K562 (cell line): Measurements from ENCODE around the gene LPAR3. TPM values are rescaled to one million over a fixed set of nuclear protein-coding genes. Genes with fewer than 3 reads are reported as not detected.

Source experiments
- ATAC-seq: fragments of 200-7000 bp; cut with Tn5 transposase; 3 replicates; pipeline ENCODE4 v1.9.1; 2020; ENCODE audit warnings: moderate library complexity
- BruUV-seq: library from RNA; stranded (reverse); fragments of 400-500 nt; replicated peaks from 2 replicates; lab custom pipeline; 2021; lab: Mats Ljungman, UMichigan
- CTCF ChIA-PET: fragments of 300-600 bp; formaldehyde crosslinking; extraction: SDS; loops from one replicate; lab custom pipeline; 2021; ENCODE audit warnings: low intra/inter-chr PET ratio; lab: Yijun Ruan, JAX
- POLR2A ChIA-PET: fragments of 300-600, 350-650 bp; sonication (Branson Sonifier 250); formaldehyde crosslinking; extraction: SDS; loops from one replicate; lab custom pipeline; 2021; ENCODE audit warnings: antibody characterized with exemption, inconsistent platforms; lab: Yijun Ruan, JAX
- DNase-seq, 4 experiments: peaks; one replicate each; pipeline versions ENCODE4 v3.0.0 to v3.0.0-alpha.2; 2011 to 2018; ENCODE audit warnings: low spot score in 3 of 4, mixed read lengths in 3 of 4; ENCODE audit errors: extremely low read depth in 1 of 4
- FAIRE-seq: peaks from 2 replicates; lab custom pipeline; 2011; peaks lifted over from hg19 to GRCh38; lab: Jason Lieb, UNC
- H2AFZ ChIP-seq: 2 replicates; pipeline ENCODE4 v1.6.0; 2011; ENCODE audit warnings: low read depth, low read length, control low read depth, inconsistent platforms
- H3K27ac ChIP-seq: fragments of 200-600 bp; 3 replicates; pipeline ENCODE4 v1.8.0; 2011; ENCODE audit warnings: low read depth, mild to moderate bottlenecking, control low read depth, inconsistent platforms, low read length, moderate library complexity, mixed read lengths; ENCODE audit errors: extremely low read depth
- H3K27me3 ChIP-seq, 2 experiments: fragments of 300-600 bp in 1 of 2; 2 replicates in 1 of 2; 3 replicates in 1 of 2; pipeline versions ENCODE4 v1.6.0 to v1.8.0; 2011; ENCODE audit warnings: inconsistent platforms in 2 of 2, low read length in 2 of 2, mild to moderate bottlenecking in 1 of 2, mixed read lengths in 1 of 2, moderate library complexity in 1 of 2; ENCODE audit not compliant: control insufficient read depth in 2 of 2, insufficient read depth in 2 of 2
- H3K36me3 ChIP-seq: fragments of 300-600 bp; 3 replicates; pipeline ENCODE4 v1.8.0; 2011; ENCODE audit warnings: mild to moderate bottlenecking, low read length, inconsistent platforms; ENCODE audit not compliant: control insufficient read depth, insufficient read depth
- H3K4me1 ChIP-seq, 2 experiments: fragments of 200-600 bp in 1 of 2; replicated peaks in 1 of 2; 2 replicates in 1 of 2; 3 replicates in 1 of 2; pipeline versions ENCODE4 v1.5.1 to v1.8.0; 2011; ENCODE audit warnings: inconsistent platforms in 2 of 2, low read length in 2 of 2, mild to moderate bottlenecking in 1 of 2, mixed read lengths in 1 of 2, moderate library complexity in 1 of 2; ENCODE audit not compliant: control insufficient read depth in 2 of 2, insufficient read depth in 2 of 2
- H3K4me2 ChIP-seq: 2 replicates; pipeline ENCODE4 v1.6.1; 2011; ENCODE audit warnings: low read length, control low read depth, inconsistent platforms, mixed read lengths; ENCODE audit not compliant: insufficient read depth
- H3K4me3 ChIP-seq: fragments of 200-600 bp; sonication (generic), shearing (Covaris generic); 2 replicates; pipeline ENCODE4 v1.5.1; 2016; ENCODE audit warnings: control low read depth, inconsistent platforms
- H3K79me2 ChIP-seq: fragments of 200-600 bp; 3 replicates; pipeline ENCODE4 v1.8.0; 2011; ENCODE audit warnings: low read length, inconsistent platforms; ENCODE audit not compliant: control insufficient read depth, insufficient read depth
- H3K9ac ChIP-seq, 2 experiments: 2 replicates each; pipeline versions ENCODE4 v1.6.0 to v1.6.1; 2011; ENCODE audit warnings: low read depth in 2 of 2, low read length in 2 of 2, control low read depth in 1 of 2, inconsistent platforms in 1 of 2, mild to moderate bottlenecking in 1 of 2, mixed read lengths in 1 of 2; ENCODE audit not compliant: insufficient read depth in 1 of 2
- H3K9me1 ChIP-seq: one replicate; pipeline ENCODE4 v1.6.0; 2011; ENCODE audit warnings: inconsistent platforms, mild to moderate bottlenecking, low read length, moderate library complexity; ENCODE audit not compliant: control insufficient read depth, insufficient read depth
- H3K9me3 ChIP-seq: replicated peaks from 2 replicates; pipeline ENCODE4 v1.5.1; 2011; ENCODE audit warnings: low read depth, low read length, inconsistent platforms; ENCODE audit not compliant: control insufficient read depth, insufficient read depth
- H4K20me1 ChIP-seq: replicated peaks from 2 replicates; pipeline ENCODE4 v1.6.1; 2011; ENCODE audit warnings: low read length, inconsistent platforms, mixed read lengths; ENCODE audit not compliant: control insufficient read depth, insufficient read depth
- RCOR1 ChIP-seq, 2 experiments: IDR thresholded peaks; 2 replicates each; pipeline ENCODE4 v1.6.1; 2012; ENCODE audit warnings: low read depth in 2 of 2, low read length in 2 of 2, borderline replicate concordance in 1 of 2, improper control_type of control experiment in 1 of 2
- ZZZ3 ChIP-seq: fragments of 450-650 bp; IDR thresholded peaks from 2 replicates; pipeline ENCODE4 v1.6.1; 2016; ENCODE audit warnings: antibody characterized with exemption, mild to moderate bottlenecking, moderate library complexity
- WGBS: fragments of 100-300 bp; shearing (Covaris generic); methylation state at CpG from one replicate; pipeline ENCODE4 v1.1.6; 2016; ENCODE audit warnings: low coverage, mixed read lengths; ENCODE audit not compliant: insufficient coverage; ENCODE audit errors: missing lambda C conversion rate; 5-methylcytosine and 5-hydroxymethylcytosine counted together
- in situ Hi-C: fragments of 300-500 bp; cut with MboI; formaldehyde crosslinking; loops from 4 replicates; pipeline ENCODE4 v1.15.0; 2018; ENCODE audit warnings: inconsistent platforms, mixed read lengths
- intact Hi-C: fragments of 100-400 bp; cut with micrococcal nuclease; formaldehyde crosslinking; loops from 2 replicates; pipeline ENCODE4 v1.14.2; 2022
- polyA plus RNA-seq, 8 experiments: library from polyadenylated mRNA; depleted of rRNA in 4 of 8; stranded (reverse) in 5 of 8; unstranded in 3 of 8; fragments of >200 nt; fragmentation: Nextera tagmentation in 2 of 8; fragmentation: Illumina TruSeq in 1 of 8; extraction: Ambion mirVana in 2 of 8; extraction: Trizol in 1 of 8; gene quantifications; 2 replicates each; pipeline versions ENCODE4 v1.2.1 to v1.2.3, GENCODE V29; 2011 to 2014; ENCODE audit warnings: inconsistent platforms in 1 of 8, missing spikeins in 1 of 8
- total RNA-seq, 7 experiments: library from RNA; depleted of rRNA in 6 of 7; stranded (reverse); fragments of >200 nt in 6 of 7; fragmentation: Illumina TruSeq in 2 of 7; extraction: Trizol in 2 of 7; gene quantifications; 2 replicates each; pipeline versions ENCODE4 v1.2.1 to v1.2.3, GENCODE V29; 2011 to 2021; ENCODE audit warnings: low replicate concordance in 1 of 7
- TF ChIP-seq, protein P1 (sequence below), 2 experiments: IDR thresholded peaks in 1 of 2; conservative IDR thresholded peaks in 1 of 2; 2 replicates each; pipeline ENCODE4 v1.6.1; 2016; ENCODE audit warnings: low read depth in 2 of 2, mild to moderate bottlenecking in 1 of 2, missing compliant biosample characterization in 1 of 2, missing genetic modification characterization in 1 of 2, moderate library complexity in 1 of 2

LPAR3 gene
- total and polyA plus RNA-seq, 9 of the 15 experiments (the other 6 are each of a cell fraction or from before 2014, with no cell fraction given) = 0.11 TPM; not detected in 8

DNA sequence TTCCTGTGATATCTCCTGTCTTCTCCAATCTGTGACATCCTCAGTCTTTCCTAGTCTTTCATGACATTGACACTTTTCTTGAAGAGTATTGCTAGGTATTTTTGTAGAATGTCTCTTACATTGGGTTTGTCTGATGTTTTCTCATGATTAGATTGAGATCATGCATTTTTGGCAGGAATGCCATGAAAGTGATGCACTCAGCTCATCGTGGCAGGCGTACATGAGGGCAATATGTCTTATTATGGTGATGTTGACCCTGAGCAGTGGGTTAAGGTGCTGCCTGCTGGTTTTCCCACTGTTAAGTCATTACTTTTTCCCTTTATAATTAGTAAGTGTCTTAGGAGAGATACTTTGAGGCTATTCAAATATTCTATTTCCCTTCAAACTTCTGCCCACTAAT lies 122.5 kb downstream of the LPAR3 start:
- intact Hi-C loops = loop anchor here (5.0 to 10.0 kb wide), 4 partner anchors 167 to 838 kb away; no protein-coding TSS in a partner anchor
- H3K27ac ChIP-seq = no peak overlapping the region
- no peak for ATAC-seq
- no peak overlapping the region for H3K4me2 ChIP-seq
- POLR2A ChIA-PET = no interaction called here
- H2AFZ ChIP-seq = no peak overlapping the region
- TF ChIP-seq, protein P1, sequence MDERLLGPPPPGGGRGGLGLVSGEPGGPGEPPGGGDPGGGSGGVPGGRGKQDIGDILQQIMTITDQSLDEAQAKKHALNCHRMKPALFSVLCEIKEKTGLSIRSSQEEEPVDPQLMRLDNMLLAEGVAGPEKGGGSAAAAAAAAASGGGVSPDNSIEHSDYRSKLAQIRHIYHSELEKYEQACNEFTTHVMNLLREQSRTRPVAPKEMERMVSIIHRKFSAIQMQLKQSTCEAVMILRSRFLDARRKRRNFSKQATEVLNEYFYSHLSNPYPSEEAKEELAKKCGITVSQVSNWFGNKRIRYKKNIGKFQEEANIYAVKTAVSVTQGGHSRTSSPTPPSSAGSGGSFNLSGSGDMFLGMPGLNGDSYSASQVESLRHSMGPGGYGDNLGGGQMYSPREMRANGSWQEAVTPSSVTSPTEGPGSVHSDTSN (CRISPR knock-in tag; IDR thresholded peaks at IDR 0.05; ENCODE audit: low read depth) = no peak
- TF ChIP-seq, protein P1 (tag; conservative IDR thresholded peaks at IDR 0.05; ENCODE audit: low read depth) = no peak
- TF ChIP-seq ZZZ3 (no peak), RCOR1 (IDR thresholded peaks at IDR 0.05; ENCODE audit: borderline replicate concordance in 1 of 2, low read depth in 2 of 2, low read length in 2 of 2) (no peak)
- TF ChIP-seq, all 486 proteins: peak for 0
- BruUV-seq = no TSS peak
- FAIRE-seq (no peak), DNase-seq (no peak)
- Histone ChIP-seq H3K4me3 (no peak overlapping the region), H3K79me2 (no peaks in the 10 kb centered on the region), H3K9me1 (no peaks in the 10 kb centered on the region), H3K4me1 (no peaks in the 10 kb centered on the region), H4K20me1 (no peaks in the 10 kb centered on the region), H3K9me3 (no peaks in the 10 kb centered on the region), H3K27me3 (peaks cover 12 to 21% of the 10 kb centered on the region in 2 experiments; a peak in 4 of 5 replicates), H3K36me3 (no peaks in the 10 kb centered on the region; the same call in 2 of the 3 replicates), H3K9ac (no peak overlapping the region)
- CTCF ChIA-PET = no interaction called here
- WGBS = 0% methylated on average over 2 of the region's 2 CpGs
- in situ Hi-C loops = loop anchor here (25.0 kb wide), 1 partner anchor 633 kb away; the partner anchor contains the start of gene PRKACB
